Tibial artery (tissue), 4 donors: ENCODE results near the gene AARSD1.
"Not testable (repeated sequence)": the region's sequence is repeated elsewhere in the genome, so short reads cannot be mapped to it uniquely, and the experiment has no call there.

Source experiments
- DNase-seq, 2 donors: peaks; one replicate each; pipeline ENCODE4 v3.0.0-alpha.2; 2019
- H3K27ac ChIP-seq, 2 donors: fragments of 200-600 bp; sonication (generic) in 1 of 2; 1 replicate in 1 of 2; 2 replicates in 1 of 2; pipeline ENCODE4 v1.5.1; 2018 to 2019; ENCODE audit warnings: mild to moderate bottlenecking in 1 of 2
- H3K27me3 ChIP-seq, 2 donors: fragments of 200-600 bp; sonication (generic) in 1 of 2; one replicate each; pipeline versions ENCODE4 v1.5.1 to v1.6.0; 2016 to 2019
- H3K36me3 ChIP-seq, 3 donors: fragments of 200-600 bp; sonication (generic) in 2 of 3; one replicate each; pipeline ENCODE4 v1.5.1; 2016 to 2019; ENCODE audit warnings: mild to moderate bottlenecking in 2 of 3
- H3K4me1 ChIP-seq, 4 donors: fragments of 200-600 bp; sonication (generic) in 2 of 4; 1 replicate in 3 of 4; 2 replicates in 1 of 4; pipeline ENCODE4 v1.5.1; 2016 to 2019
- H3K4me3 ChIP-seq, 2 donors: fragments of 200-600 bp; sonication (generic) in 1 of 2; 1 replicate in 1 of 2; 2 replicates in 1 of 2; pipeline ENCODE4 v1.5.1; 2018 to 2019; ENCODE audit warnings: mild to moderate bottlenecking in 2 of 2
- H3K9me3 ChIP-seq, 3 donors: fragments of 200-600 bp; sonication (generic) in 1 of 3; one replicate each; pipeline ENCODE4 v1.5.1; 2016 to 2019
- intact Hi-C: fragments of 100-400 bp; cut with DNase I; formaldehyde crosslinking; loops from one replicate; pipeline ENCODE4 v1.15.0; 2023; ENCODE audit warnings: low total_unique reads
- TF ChIP-seq, protein P1 (sequence below), 2 experiments: fragments of 200-600 bp in 1 of 2; fragments of 450-650 bp in 1 of 2; IDR thresholded peaks; one replicate each; pipeline ENCODE4 v1.5.1; 2017 to 2019; ENCODE audit warnings: antibody characterized with exemption in 2 of 2, mild to moderate bottlenecking in 1 of 2, moderate library complexity in 1 of 2

Gene AARSD1

DNA sequence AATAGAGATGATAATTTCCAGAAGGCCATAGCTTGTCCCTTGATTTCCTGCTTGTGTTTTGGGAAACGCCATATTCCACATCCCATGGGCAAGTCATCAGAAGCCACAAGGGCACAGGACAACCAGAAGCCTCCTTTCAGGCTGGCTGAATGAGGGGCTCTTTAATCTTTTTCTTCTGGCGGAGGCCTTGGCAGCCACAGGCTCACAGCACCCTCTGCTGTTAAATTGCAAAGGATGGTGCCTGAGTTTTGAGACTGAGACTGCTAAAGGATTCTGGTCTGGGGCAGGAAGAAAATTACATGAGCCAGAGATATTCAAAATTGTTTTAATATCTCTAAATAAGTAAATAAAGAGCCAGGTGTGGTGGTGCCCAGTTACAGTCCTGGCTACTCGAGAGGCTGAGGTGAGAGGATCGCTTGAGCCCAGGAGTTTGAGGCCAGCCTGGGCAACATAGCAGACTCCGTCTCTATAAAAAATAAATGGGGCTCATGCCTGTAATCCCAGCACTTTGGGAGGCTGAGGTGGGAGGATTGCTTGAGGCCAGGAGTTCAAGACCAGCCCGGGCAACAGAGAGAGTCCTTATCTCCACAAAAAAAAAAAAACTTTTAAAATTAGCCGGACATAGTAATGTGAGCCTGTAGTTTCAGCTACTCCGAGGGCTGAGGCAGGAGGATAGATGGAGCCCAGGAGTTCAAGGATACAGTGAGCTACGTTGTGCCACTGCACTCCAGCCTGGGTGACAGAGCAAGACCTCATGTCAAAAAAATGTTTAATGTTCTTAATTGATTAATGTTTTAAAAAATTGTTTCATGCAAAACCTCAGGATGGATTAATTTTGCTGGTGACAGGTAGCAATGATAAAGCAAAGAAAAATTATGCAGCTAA lies 26.3 kb downstream of the AARSD1 start:
- Histone ChIP-seq H3K27me3 (peaks cover 0 to 2% of the 10 kb centered on the region in 2 donors), H3K9me3 (no peaks in the 10 kb centered on the region), H3K27ac (no peak overlapping the region), H3K4me3 (no peak overlapping the region), H3K36me3 (no peaks in the 10 kb centered on the region), H3K4me1 (no peaks in the 10 kb centered on the region)
- TF ChIP-seq, protein P1, sequence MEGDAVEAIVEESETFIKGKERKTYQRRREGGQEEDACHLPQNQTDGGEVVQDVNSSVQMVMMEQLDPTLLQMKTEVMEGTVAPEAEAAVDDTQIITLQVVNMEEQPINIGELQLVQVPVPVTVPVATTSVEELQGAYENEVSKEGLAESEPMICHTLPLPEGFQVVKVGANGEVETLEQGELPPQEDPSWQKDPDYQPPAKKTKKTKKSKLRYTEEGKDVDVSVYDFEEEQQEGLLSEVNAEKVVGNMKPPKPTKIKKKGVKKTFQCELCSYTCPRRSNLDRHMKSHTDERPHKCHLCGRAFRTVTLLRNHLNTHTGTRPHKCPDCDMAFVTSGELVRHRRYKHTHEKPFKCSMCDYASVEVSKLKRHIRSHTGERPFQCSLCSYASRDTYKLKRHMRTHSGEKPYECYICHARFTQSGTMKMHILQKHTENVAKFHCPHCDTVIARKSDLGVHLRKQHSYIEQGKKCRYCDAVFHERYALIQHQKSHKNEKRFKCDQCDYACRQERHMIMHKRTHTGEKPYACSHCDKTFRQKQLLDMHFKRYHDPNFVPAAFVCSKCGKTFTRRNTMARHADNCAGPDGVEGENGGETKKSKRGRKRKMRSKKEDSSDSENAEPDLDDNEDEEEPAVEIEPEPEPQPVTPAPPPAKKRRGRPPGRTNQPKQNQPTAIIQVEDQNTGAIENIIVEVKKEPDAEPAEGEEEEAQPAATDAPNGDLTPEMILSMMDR (IDR thresholded peaks at IDR 0.05), result peak; percentile 58 to 67
- no peak for DNase-seq
- intact Hi-C loops, result loop anchor here (2.0 kb wide), 1 partner anchor 93 kb away; the partner anchor contains the start of gene AOC2

DNA sequence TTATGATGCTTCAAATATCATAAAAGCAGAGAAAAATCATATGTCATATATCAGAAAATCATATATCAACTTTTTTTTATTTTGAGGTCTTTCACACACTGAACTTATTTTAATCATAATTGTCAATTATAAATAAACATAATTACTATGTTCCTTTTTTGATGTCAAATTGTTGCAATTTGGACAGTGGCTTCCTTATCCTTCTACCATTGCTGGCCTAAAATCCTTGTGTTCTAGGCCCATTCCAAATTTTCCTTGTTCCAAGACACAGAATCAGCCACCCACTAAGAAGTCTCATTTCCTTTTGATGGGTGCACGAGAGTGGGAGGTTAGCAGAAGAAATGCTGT lies 34.8 kb downstream of the AARSD1 start:
- H3K27ac ChIP-seq, result peak overlapping the region; percentile 75 to 82
- intact Hi-C loops, result no loop called here
- DNase-seq, result no peak
- TF ChIP-seq, protein P1 (IDR thresholded peaks at IDR 0.05), result no peak
- H3K9me3 ChIP-seq, result no peaks in the 10 kb centered on the region
- no peaks in the 10 kb centered on the region for H3K36me3 ChIP-seq
- H3K4me1 ChIP-seq, result peaks cover 0 to 12% (median 1%) of the 10 kb centered on the region in 4 donors
- peaks cover 0 to 2% of the 10 kb centered on the region in 2 donors for H3K27me3 ChIP-seq
- H3K4me3 ChIP-seq, result no peak overlapping the region

DNA sequence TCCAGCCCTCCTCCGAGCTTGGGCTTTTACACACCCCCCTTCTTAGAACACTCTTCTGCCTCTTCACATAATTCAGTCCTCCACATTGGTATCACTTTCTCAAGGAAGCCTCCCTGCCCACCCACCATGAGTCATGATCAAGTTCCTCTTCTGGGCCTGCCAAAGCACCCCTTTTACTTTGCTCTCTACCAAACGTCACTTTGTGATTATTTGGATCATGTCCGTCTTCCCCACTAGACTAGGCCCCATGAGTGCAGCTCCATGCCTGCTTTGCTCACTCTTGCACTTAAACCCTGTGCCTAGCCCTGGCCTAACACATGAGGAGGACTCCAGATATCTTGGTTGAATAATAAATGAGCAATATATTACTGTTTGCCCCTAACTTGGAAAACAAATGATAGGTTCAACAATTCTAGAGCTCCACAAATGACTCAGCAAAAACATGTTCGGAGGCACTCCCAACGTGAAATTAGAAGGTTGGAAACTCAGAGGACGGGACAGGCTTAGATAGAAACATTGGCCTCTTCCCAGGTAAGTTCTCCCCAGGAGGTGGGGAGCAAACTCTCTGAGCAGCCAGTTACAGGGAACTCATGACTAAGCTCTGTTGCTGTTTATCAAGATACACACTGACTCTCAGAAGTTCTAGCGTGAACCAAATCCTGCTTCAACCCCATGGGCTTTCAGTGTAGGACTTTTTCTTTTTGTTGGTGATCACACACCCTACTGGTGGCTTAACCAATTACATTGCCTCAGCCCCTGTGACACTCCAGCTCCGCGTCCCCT lies 35.3 kb downstream of the AARSD1 start:
- Histone ChIP-seq H3K4me1 (peaks cover 0 to 13% (median 1%) of the 10 kb centered on the region in 4 donors), H3K27ac (peak overlapping the region; percentile 75 to 82), H3K4me3 (no peak overlapping the region), H3K27me3 (peaks cover 0 to 2% of the 10 kb centered on the region in 2 donors), H3K9me3 (no peaks in the 10 kb centered on the region), H3K36me3 (no peaks in the 10 kb centered on the region)
- intact Hi-C loops, result no loop called here
- TF ChIP-seq, protein P1 (IDR thresholded peaks at IDR 0.05), result peak; percentile 75 to 86
- peak; percentile 61 to 78 for DNase-seq

DNA sequence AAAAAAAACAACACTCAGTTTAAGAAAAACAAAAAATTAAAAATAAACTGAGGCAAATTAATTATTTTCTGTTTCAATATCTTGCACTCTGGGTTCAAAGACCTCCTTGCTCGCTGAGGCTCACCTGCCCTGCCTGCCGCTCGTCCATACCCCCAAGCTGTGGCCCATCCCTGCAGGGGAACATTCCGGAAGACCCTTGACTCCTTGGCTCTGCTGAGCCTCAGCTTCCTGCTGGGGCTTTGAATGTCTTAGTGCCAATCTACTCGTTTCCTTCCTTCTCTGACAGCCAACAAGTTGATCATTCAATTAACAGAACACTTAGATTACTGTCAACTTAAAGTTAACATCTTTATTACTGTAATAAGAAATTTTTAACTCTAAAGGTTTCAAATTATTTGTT lies 39.4 kb downstream of the AARSD1 start:
- Histone ChIP-seq H3K27me3 (no peaks in the 10 kb centered on the region), H3K36me3 (no peaks in the 10 kb centered on the region), H3K4me3 (no peak overlapping the region), H3K4me1 (peaks cover 0 to 51% (median 21%) of the 10 kb centered on the region in 4 donors), H3K27ac (no peak overlapping the region), H3K9me3 (no peaks in the 10 kb centered on the region)
- intact Hi-C loops, result no loop called here
- TF ChIP-seq, protein P1 (IDR thresholded peaks at IDR 0.05), result no peak
- DNase-seq, result no peak

DNA sequence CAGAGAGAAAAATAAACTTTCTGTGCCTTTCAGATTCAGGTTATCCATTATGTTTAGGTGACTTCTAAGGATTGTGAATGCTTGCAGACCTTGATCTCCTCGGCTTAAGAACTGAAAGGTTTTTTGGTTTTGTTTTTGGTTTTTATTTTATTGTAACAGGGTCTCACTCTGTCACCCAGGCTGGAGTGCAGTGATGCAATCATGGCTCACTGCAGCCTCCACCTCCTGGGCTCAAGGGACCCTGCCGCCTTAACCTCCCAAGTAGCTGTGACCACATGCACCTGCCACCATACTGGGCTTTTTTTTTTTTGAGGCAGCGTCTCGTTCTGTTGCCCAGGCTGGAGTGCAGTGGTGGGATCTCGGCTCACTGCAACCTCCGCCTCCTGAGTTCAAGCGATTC lies 40.8 kb downstream of the AARSD1 start:
- H3K4me1 ChIP-seq, result peaks cover 0 to 52% (median 24%) of the 10 kb centered on the region in 4 donors
- H3K27me3 ChIP-seq, H3K9me3 ChIP-seq, H3K36me3 ChIP-seq, H3K4me3 ChIP-seq: not testable (repeated sequence)
- DNase-seq, result peak in 1 of 2 donors; percentile 31
- intact Hi-C loops, result loop anchor here (2.0 kb wide), 1 partner anchor 77 kb away; no protein-coding TSS in a partner anchor
- H3K27ac ChIP-seq, result peak overlapping the region; percentile 58 to 74
